ENCODE results near the gene SLC19A1. TPM values are rescaled to one million over a fixed set of nuclear protein-coding genes. Genes with fewer than 3 reads are reported as not detected.

Gene SLC19A1
- total RNA-seq, 1 donor from 2014 or later = 19.3 TPM

- no peak for TF ChIP-seq CTCF (conservative IDR thresholded peaks at IDR 0.05; ENCODE audit: low read depth, low read length)
- DNase-seq (ENCODE audit: low read depth) = no peak
- H3K4me3 ChIP-seq (ENCODE audit: low read depth, low read length) = no peak overlapping the region
Observed at GRCh38 chr21:45581322-45581712, 39.1 kb upstream of the SLC19A1 start.

GRCh38 chr21:45580576-45581321 is 38.5 kb upstream of the SLC19A1 start:
- H3K4me3 ChIP-seq (ENCODE audit: low read depth, low read length) = no peak overlapping the region
- TF ChIP-seq CTCF (conservative IDR thresholded peaks at IDR 0.05; ENCODE audit: low read depth, low read length) = no peak
- DNase-seq (ENCODE audit: low read depth) = no peak

GRCh38 chr21:45580181-45580575 is 37.9 kb upstream of the SLC19A1 start:
- TF ChIP-seq CTCF (conservative IDR thresholded peaks at IDR 0.05; ENCODE audit: low read depth, low read length) = no peak
- no peak for DNase-seq (ENCODE audit: low read depth)
- H3K4me3 ChIP-seq (ENCODE audit: low read depth, low read length) = no peak overlapping the region

- no peak overlapping the region for H3K4me3 ChIP-seq (ENCODE audit: low read depth, low read length)
- TF ChIP-seq CTCF (conservative IDR thresholded peaks at IDR 0.05; ENCODE audit: low read depth, low read length) = no peak
- DNase-seq (ENCODE audit: low read depth) = no peak
Observed at GRCh38 chr21:45579383-45580180, 37.3 kb upstream of the SLC19A1 start.

- H3K4me3 ChIP-seq (ENCODE audit: low read depth, low read length) = no peak overlapping the region
- no peak for DNase-seq (ENCODE audit: low read depth)
- TF ChIP-seq CTCF (conservative IDR thresholded peaks at IDR 0.05; ENCODE audit: low read depth, low read length) = no peak
Observed at GRCh38 chr21:45578811-45579381, 36.7 kb upstream of the SLC19A1 start.

GRCh38 chr21:45578176-45578801 is 36.0 kb upstream of the SLC19A1 start:
- no peak for TF ChIP-seq CTCF (conservative IDR thresholded peaks at IDR 0.05; ENCODE audit: low read depth, low read length)
- DNase-seq (ENCODE audit: low read depth) = no peak
- H3K4me3 ChIP-seq (ENCODE audit: low read depth, low read length) = no peak overlapping the region
